T-helper 1 cell treated with Interleukin-12 subunit alpha and Interleukin-12 subunit beta and Interleukin-4 antibody, amounts not matched to agents 30 ng/mL and 1 ng/mL, for 36 hours (primary cell): ENCODE results near the gene BANP. TPM values are rescaled to one million over a fixed set of nuclear protein-coding genes. Genes with fewer than 3 reads are reported as not detected.
"Not testable (repeated sequence)": the region's sequence is repeated elsewhere in the genome, so short reads cannot be mapped to it uniquely, and the experiment has no call there.

Source experiments
- intact Hi-C: fragments of 100-400 bp; cut with micrococcal nuclease; formaldehyde crosslinking; loops from one replicate; pipeline ENCODE4 v1.15.1; 2024
- total RNA-seq: library from RNA; stranded (reverse); gene quantifications from 2 replicates; pipeline ENCODE4 v1.2.3, GENCODE V29; 2022

The BANP gene
- total RNA-seq, 1 donor from 2014 or later: 43.7 TPM

- intact Hi-C loops: no loop called here
These were observed 12.9 kb downstream of the BANP start for GRCh38 chr16:87964049-87964659.

GRCh38 chr16:87965417-87965816 is 14.2 kb downstream of the BANP start:
- intact Hi-C loops: no loop called here

- intact Hi-C loops: no loop called here
These were observed 14.9 kb downstream of the BANP start for GRCh38 chr16:87966064-87966645.

- intact Hi-C loops: no loop called here
These were observed 15.5 kb downstream of the BANP start for GRCh38 chr16:87966685-87967185.

GRCh38 chr16:87968541-87968940 is 17.3 kb downstream of the BANP start:
- intact Hi-C loops: no loop called here

GRCh38 chr16:87970186-87970585 is 19.0 kb downstream of the BANP start:
- intact Hi-C loops: no loop called here

GRCh38 chr16:87971933-87972332 is 20.7 kb downstream of the BANP start:
- intact Hi-C loops: no loop called here

- intact Hi-C loops: no loop called here
These were observed 22.5 kb downstream of the BANP start for GRCh38 chr16:87973717-87974116.

GRCh38 chr16:87974178-87974577 is 22.9 kb downstream of the BANP start:
- intact Hi-C loops: no loop called here

GRCh38 chr16:87976665-87977064 is 25.4 kb downstream of the BANP start:
- intact Hi-C loops: no loop called here

GRCh38 chr16:87978127-87978526 is 26.9 kb downstream of the BANP start:
- intact Hi-C loops: no loop called here

GRCh38 chr16:87979352-87979751 is 28.1 kb downstream of the BANP start:
- intact Hi-C loops: no loop called here

- intact Hi-C loops: not testable (repeated sequence)
These were observed 28.8 kb downstream of the BANP start for GRCh38 chr16:87979911-87980630.

GRCh38 chr16:87981376-87981775 is 30.1 kb downstream of the BANP start:
- intact Hi-C loops: loop anchor here (1.0 kb wide), 2 partner anchors 18 to 25 kb away; no protein-coding TSS in a partner anchor

- intact Hi-C loops: no loop called here
These were observed 31.4 kb downstream of the BANP start for GRCh38 chr16:87982581-87983041.

- intact Hi-C loops: not testable (repeated sequence)
These were observed 32.0 kb downstream of the BANP start for GRCh38 chr16:87983072-87983736.

GRCh38 chr16:87983737-87984097 is 32.5 kb downstream of the BANP start:
- intact Hi-C loops: not testable (repeated sequence)

GRCh38 chr16:87984180-87984579 is 32.9 kb downstream of the BANP start:
- intact Hi-C loops: not testable (repeated sequence)

GRCh38 chr16:87984632-87985267 is 33.5 kb downstream of the BANP start:
- intact Hi-C loops: no loop called here

- intact Hi-C loops: not testable (repeated sequence)
These were observed 34.3 kb downstream of the BANP start for GRCh38 chr16:87985493-87985892.

- intact Hi-C loops: not testable (repeated sequence)
These were observed 35.2 kb downstream of the BANP start for GRCh38 chr16:87986361-87986849.
